PFSK-1 (cell line): Measurements from ENCODE around the gene RUNDC3A.

Experiments used
- FOXP2 ChIP-seq: optimal IDR thresholded peaks from 2 replicates; pipeline ENCODE3; 2011; ENCODE audit warnings: borderline replicate concordance, control low read depth, inconsistent platforms; ENCODE audit not compliant: insufficient read depth; ENCODE audit errors: extremely low read length, extremely low read depth
- POLR2AphosphoS5 ChIP-seq: IDR thresholded peaks from 2 replicates; pipeline ENCODE4 v1.6.1; 2012; ENCODE audit warnings: low read depth, mild to moderate bottlenecking, control low read depth, low read length, moderate library complexity
- REST ChIP-seq, 2 experiments: IDR thresholded peaks; 2 replicates each; pipeline versions ENCODE4 v1.6.1 to v1.8.0; 2011 to 2012; ENCODE audit warnings: low read depth in 2 of 2, low read length in 2 of 2, control low read depth in 1 of 2, inconsistent platforms in 1 of 2, mild to moderate bottlenecking in 1 of 2, moderate library complexity in 1 of 2; ENCODE audit not compliant: insufficient read depth in 1 of 2
- SIN3A ChIP-seq: IDR thresholded peaks from 2 replicates; pipeline ENCODE4 v1.6.1; 2012; ENCODE audit warnings: mild to moderate bottlenecking, low read length, moderate library complexity, borderline replicate concordance; ENCODE audit not compliant: insufficient read depth
- TAF1 ChIP-seq: IDR thresholded peaks from 2 replicates; pipeline ENCODE4 v1.6.1; 2012; ENCODE audit warnings: low read length, control low read depth, borderline replicate concordance; ENCODE audit not compliant: insufficient read depth

RUNDC3A gene

GRCh38 chr17:44287651-44288050 is 20.8 kb upstream of the RUNDC3A start:
- no peak for TF ChIP-seq FOXP2
- no peak for TF ChIP-seq REST (IDR thresholded peaks at IDR 0.05; ENCODE audit: insufficient read depth in 1 of 2, low read depth in 2 of 2, low read length in 2 of 2)
- TF ChIP-seq SIN3A: no peak
- TF ChIP-seq POLR2AphosphoS5: no peak
- TF ChIP-seq TAF1: no peak

- TF ChIP-seq REST (IDR thresholded peaks at IDR 0.05; ENCODE audit: insufficient read depth in 1 of 2, low read depth in 2 of 2, low read length in 2 of 2) (no peak), TAF1 (no peak), FOXP2 (no peak), SIN3A (no peak), POLR2AphosphoS5 (no peak)
These were observed 14.7 kb upstream of the RUNDC3A start for GRCh38 chr17:44293509-44294226.

- TF ChIP-seq SIN3A (no peak), POLR2AphosphoS5 (no peak), FOXP2 (no peak), TAF1 (no peak), REST (IDR thresholded peaks at IDR 0.05; ENCODE audit: insufficient read depth in 1 of 2, low read depth in 2 of 2, low read length in 2 of 2) (no peak)
These were observed 10.4 kb upstream of the RUNDC3A start for GRCh38 chr17:44297975-44298374.

- TF ChIP-seq FOXP2 (no peak), TAF1 (no peak), REST (IDR thresholded peaks at IDR 0.05; ENCODE audit: insufficient read depth in 1 of 2, low read depth in 2 of 2, low read length in 2 of 2) (no peak), POLR2AphosphoS5 (no peak), SIN3A (no peak)
These were observed 3.8 kb upstream of the RUNDC3A start for GRCh38 chr17:44304651-44305050.
